C4-2B (cell line): ENCODE data around the gene INPP4A.

Experiments used
- ZFX ChIP-seq: fragments of 450-650 bp; IDR thresholded peaks from 2 replicates; pipeline ENCODE4 v1.6.1; 2017
- TF ChIP-seq, protein P1 (sequence below): fragments of 450-650 bp; conservative IDR thresholded peaks from 2 replicates; pipeline ENCODE4 v1.5.1; 2017; ENCODE audit warnings: mild to moderate bottlenecking

DNA sequence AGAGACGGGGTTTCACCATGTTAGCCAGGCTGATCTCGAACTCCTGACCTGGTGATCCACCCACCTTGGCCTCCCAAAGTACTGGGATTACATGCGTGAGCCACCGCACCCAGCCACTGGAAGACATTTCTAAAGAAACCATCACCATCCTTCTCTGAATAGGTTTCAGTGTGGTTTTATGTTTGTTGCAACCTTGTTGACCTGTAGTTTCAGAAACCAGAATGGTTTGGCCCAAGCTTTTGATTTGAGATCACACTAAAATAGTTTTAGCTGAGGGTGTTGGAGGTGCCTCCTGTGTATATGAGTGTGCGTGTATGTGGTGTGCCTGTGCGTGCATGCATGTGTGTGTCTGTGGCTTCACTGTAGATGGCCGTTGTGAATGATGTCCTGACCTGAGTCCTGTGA, 26.2 kb downstream of the INPP4A start:
- TF ChIP-seq, protein P1, sequence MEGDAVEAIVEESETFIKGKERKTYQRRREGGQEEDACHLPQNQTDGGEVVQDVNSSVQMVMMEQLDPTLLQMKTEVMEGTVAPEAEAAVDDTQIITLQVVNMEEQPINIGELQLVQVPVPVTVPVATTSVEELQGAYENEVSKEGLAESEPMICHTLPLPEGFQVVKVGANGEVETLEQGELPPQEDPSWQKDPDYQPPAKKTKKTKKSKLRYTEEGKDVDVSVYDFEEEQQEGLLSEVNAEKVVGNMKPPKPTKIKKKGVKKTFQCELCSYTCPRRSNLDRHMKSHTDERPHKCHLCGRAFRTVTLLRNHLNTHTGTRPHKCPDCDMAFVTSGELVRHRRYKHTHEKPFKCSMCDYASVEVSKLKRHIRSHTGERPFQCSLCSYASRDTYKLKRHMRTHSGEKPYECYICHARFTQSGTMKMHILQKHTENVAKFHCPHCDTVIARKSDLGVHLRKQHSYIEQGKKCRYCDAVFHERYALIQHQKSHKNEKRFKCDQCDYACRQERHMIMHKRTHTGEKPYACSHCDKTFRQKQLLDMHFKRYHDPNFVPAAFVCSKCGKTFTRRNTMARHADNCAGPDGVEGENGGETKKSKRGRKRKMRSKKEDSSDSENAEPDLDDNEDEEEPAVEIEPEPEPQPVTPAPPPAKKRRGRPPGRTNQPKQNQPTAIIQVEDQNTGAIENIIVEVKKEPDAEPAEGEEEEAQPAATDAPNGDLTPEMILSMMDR: no peak
- TF ChIP-seq ZFX: no peak
